LoVo (cell line): ENCODE data around the gene MRPL12.
A peak's percentile ranks its signal among the peaks of the same experiment; 100 is the strongest.

Source experiments
- DNase-seq: peaks from one replicate; pipeline ENCODE4 v3.0.0-alpha.2; 2016; ENCODE audit warnings: low spot score

MRPL12 gene

GRCh38 chr17:81682565-81683207 lies 20.5 kb upstream of the MRPL12 start:
- no peak for DNase-seq

GRCh38 chr17:81683208-81683583 lies 20.0 kb upstream of the MRPL12 start:
- DNase-seq = no peak

- peak; percentile 98 for DNase-seq
Measured at GRCh38 chr17:81683584-81684441, 19.4 kb upstream of the MRPL12 start, which contains the start of the genes ARL16 and HGS. Gene ARL16, minus strand, starts transcription at chr17:81683797. Its CDS starts 44 bp downstream, at chr17:81683753. Gene HGS, plus strand, starts transcription at chr17:81684011. Its CDS starts 56 bp downstream, at chr17:81684067.

- DNase-seq = no peak
Measured at GRCh38 chr17:81684442-81684911, 18.7 kb upstream of the MRPL12 start.

GRCh38 chr17:81685108-81685507 lies 18.1 kb upstream of the MRPL12 start:
- no peak for DNase-seq

- DNase-seq = no peak
Measured at GRCh38 chr17:81686614-81687013, 16.6 kb upstream of the MRPL12 start.

- no peak for DNase-seq
Measured at GRCh38 chr17:81687770-81688541, 15.2 kb upstream of the MRPL12 start.

- no peak for DNase-seq
Measured at GRCh38 chr17:81688616-81689015, 14.6 kb upstream of the MRPL12 start.

GRCh38 chr17:81690066-81690465 lies 13.1 kb upstream of the MRPL12 start:
- no peak for DNase-seq

GRCh38 chr17:81690549-81690948 lies 12.6 kb upstream of the MRPL12 start:
- no peak for DNase-seq

GRCh38 chr17:81691196-81691595 lies 12.0 kb upstream of the MRPL12 start:
- no peak for DNase-seq

- DNase-seq = no peak
Measured at GRCh38 chr17:81691608-81692007, 11.6 kb upstream of the MRPL12 start.

GRCh38 chr17:81693509-81694210 lies 9.5 kb upstream of the MRPL12 start:
- DNase-seq = no peak

GRCh38 chr17:81694810-81695209 lies 8.4 kb upstream of the MRPL12 start:
- DNase-seq = no peak

- DNase-seq = no peak
Measured at GRCh38 chr17:81695211-81695610, 8.0 kb upstream of the MRPL12 start.

GRCh38 chr17:81695801-81696200 lies 7.4 kb upstream of the MRPL12 start:
- no peak for DNase-seq

GRCh38 chr17:81696218-81696941 lies 6.8 kb upstream of the MRPL12 start:
- no peak for DNase-seq

- DNase-seq = no peak
Measured at GRCh38 chr17:81697261-81698044, 5.7 kb upstream of the MRPL12 start.

GRCh38 chr17:81700353-81701287 lies 2.5 kb upstream of the MRPL12 start:
- DNase-seq = no peak
